Caco-2 (cell line): ENCODE measurements around the gene MEGF8. TPM values are rescaled to one million over a fixed set of nuclear protein-coding genes. Genes with fewer than 3 reads are reported as not detected.

Experiments
- BruUV-seq: library from RNA; stranded (reverse); fragments of 400-500 nt; replicated peaks from 2 replicates; lab custom pipeline; 2021; lab: Mats Ljungman, UMichigan
- CTCF ChIA-PET: fragments of 300-600 bp; sonication (Branson Sonifier 250); formaldehyde crosslinking; loops from one replicate; lab custom pipeline; 2022; ENCODE audit warnings: antibody characterized with exemption; lab: Charles Lee
- POLR2A ChIA-PET: fragments of 300-600 bp; sonication (Branson Sonifier 250); formaldehyde crosslinking; loops from one replicate; lab custom pipeline; 2022; ENCODE audit warnings: antibody characterized with exemption; lab: Charles Lee
- DNase-seq, 2 experiments: peaks; one replicate each; pipeline versions ENCODE4 v3.0.0 to v3.0.0-alpha.2; 2020 to 2022
- H3K27me3 ChIP-seq: replicated peaks from 2 replicates; pipeline ENCODE4 v1.6.0; 2011; ENCODE audit warnings: low read length; ENCODE audit not compliant: control insufficient read depth, insufficient read depth
- H3K36me3 ChIP-seq: 2 replicates; pipeline ENCODE4 v1.5.1; 2011; ENCODE audit warnings: low read length; ENCODE audit not compliant: control insufficient read depth, insufficient read depth
- H3K4me1 ChIP-seq: fragments of 250-450 bp; sonication (Bioruptor Pico); 2 replicates; pipeline ENCODE4 v1.5.1; 2020; ENCODE audit warnings: mild to moderate bottlenecking
- H3K4me3 ChIP-seq: 2 replicates; pipeline ENCODE4 v1.5.1; 2011; ENCODE audit warnings: low read depth, mild to moderate bottlenecking, control low read depth, low read length
- H3K9me3 ChIP-seq: fragments of 250-450 bp; sonication (Bioruptor Pico); 2 replicates; pipeline ENCODE4 v1.5.1; 2020; ENCODE audit warnings: mild to moderate bottlenecking, moderate library complexity
- H3K27ac Mint-ChIP-seq: one replicate; pipeline ENCODE4 v1.8.0; 2022; ENCODE audit warnings: mixed read lengths; ENCODE audit not compliant: unreplicated experiment
- H3K27me3 Mint-ChIP-seq: one replicate; pipeline ENCODE4 v1.8.0; 2022; ENCODE audit warnings: mixed read lengths; ENCODE audit not compliant: insufficient read depth, unreplicated experiment
- H3K36me3 Mint-ChIP-seq: one replicate; pipeline ENCODE4 v1.8.0; 2022; ENCODE audit warnings: mild to moderate bottlenecking, mixed read lengths; ENCODE audit not compliant: insufficient read depth, unreplicated experiment
- H3K4me1 Mint-ChIP-seq: one replicate; pipeline ENCODE4 v1.8.0; 2022; ENCODE audit warnings: low read depth, mixed read lengths; ENCODE audit not compliant: unreplicated experiment
- H3K4me3 Mint-ChIP-seq: one replicate; pipeline ENCODE4 v1.8.0; 2022; ENCODE audit warnings: mild to moderate bottlenecking, moderate library complexity, mixed read lengths; ENCODE audit not compliant: unreplicated experiment
- H3K9me3 Mint-ChIP-seq: one replicate; pipeline ENCODE4 v1.8.0; 2022; ENCODE audit warnings: mixed read lengths; ENCODE audit not compliant: unreplicated experiment
- intact Hi-C: fragments of 100-400 bp; cut with micrococcal nuclease; formaldehyde crosslinking; loops from one replicate; pipeline ENCODE4 v1.10.0; 2022; ENCODE audit not compliant: unreplicated experiment
- total RNA-seq: library from RNA; stranded (reverse); gene quantifications from 2 replicates; pipeline ENCODE4 v1.2.3, GENCODE V29; 2022
- TF ChIP-seq, protein P1 (sequence below), 2 experiments: fragments of 200-600 bp in 1 of 2; IDR thresholded peaks; 1 replicate in 1 of 2; 2 replicates in 1 of 2; pipeline versions ENCODE4 v1.5.1 to v1.8.0; 2011 to 2022; ENCODE audit warnings: antibody characterized with exemption in 1 of 2, control low read depth in 1 of 2, inconsistent platforms in 1 of 2, low read depth in 1 of 2, low read length in 1 of 2, mild to moderate bottlenecking in 1 of 2, moderate library complexity in 1 of 2; ENCODE audit not compliant: insufficient read depth in 1 of 2, severe bottlenecking in 1 of 2, unreplicated experiment in 1 of 2

Gene MEGF8
- total RNA-seq, 1 experiment from 2014 or later, result 17.9 TPM

DNA sequence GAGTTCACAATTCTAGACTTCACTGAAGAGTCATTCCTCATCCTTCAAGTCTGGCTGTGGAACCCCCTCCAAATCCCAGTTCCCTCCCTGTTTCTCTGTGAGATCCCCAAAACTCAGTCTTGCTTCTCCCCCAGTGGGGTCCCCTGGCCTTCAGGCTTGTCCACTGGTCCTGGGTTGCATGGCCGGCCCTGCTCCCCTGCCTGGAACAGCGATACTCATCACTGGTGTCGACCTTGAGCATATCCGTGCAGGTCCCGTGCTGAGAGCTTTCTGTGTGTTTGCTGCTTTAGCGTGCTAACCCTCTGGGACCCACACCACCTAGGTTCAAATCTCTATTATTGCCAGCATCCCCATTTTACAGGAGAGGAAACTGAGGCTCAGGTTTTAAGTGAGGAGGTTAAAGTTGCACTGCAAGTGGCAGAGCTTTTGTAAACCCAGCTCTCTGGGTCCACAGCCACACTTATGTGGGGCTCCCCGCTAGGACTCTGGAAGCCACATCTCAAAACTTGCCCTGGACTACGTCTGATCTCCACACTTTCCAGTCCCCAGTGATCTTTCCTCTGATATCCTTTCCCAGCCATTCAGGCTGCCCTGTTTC is 86.2 kb downstream of the MEGF8 start:
- H3K36me3 ChIP-seq, result no peaks in the 10 kb centered on the region
- H3K27me3 Mint-ChIP-seq, result no peaks in the 10 kb centered on the region

DNA sequence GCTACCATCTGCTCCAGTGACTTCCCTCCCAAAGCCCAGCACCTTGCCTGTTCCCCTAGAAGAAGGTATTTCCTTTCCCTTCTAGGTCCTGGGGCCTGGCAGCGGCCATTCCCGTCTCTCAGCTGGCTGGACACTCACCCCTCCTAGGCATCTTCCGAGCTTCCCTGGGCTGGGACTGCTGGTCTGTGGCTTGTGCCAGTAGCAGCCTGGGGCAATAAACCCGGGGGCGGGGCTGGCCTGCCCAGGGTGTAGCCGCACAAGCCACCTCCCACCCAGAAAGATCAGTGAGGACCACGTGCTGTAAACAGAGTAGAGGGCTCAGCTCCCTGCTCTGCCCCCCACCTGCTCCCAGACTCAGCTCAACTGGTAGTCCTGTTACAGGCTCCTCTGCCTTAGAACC is 86.8 kb downstream of the MEGF8 start:
- Histone ChIP-seq H3K4me1 (no peaks in the 10 kb centered on the region), H3K9me3 (no peaks in the 10 kb centered on the region), H3K36me3 (no peaks in the 10 kb centered on the region), H3K27me3 (no peaks in the 10 kb centered on the region), H3K4me3 (no peak overlapping the region)
- POLR2A ChIA-PET, result interaction anchor here (1.1 kb wide), 1 partner anchor 16 kb away, joined by 4 read pairs; no protein-coding TSS in a partner anchor
- Mint-ChIP-seq H3K36me3 (peaks cover 6% of the 10 kb centered on the region), H3K27ac (no peak overlapping the region), H3K9me3 (no peaks in the 10 kb centered on the region), H3K4me1 (peaks cover 5% of the 10 kb centered on the region), H3K4me3 (no peak overlapping the region), H3K27me3 (no peaks in the 10 kb centered on the region)
- intact Hi-C loops, result no loop called here
- peak in 1 of 2 experiments; percentile 45 for DNase-seq
- BruUV-seq, result no TSS peak
- CTCF ChIA-PET, result interaction anchor here (0.5 to 1.3 kb wide), 2 partner anchors 11 to 30 kb away, joined by 3 to 6 read pairs; no protein-coding TSS in a partner anchor
- TF ChIP-seq, protein P1, sequence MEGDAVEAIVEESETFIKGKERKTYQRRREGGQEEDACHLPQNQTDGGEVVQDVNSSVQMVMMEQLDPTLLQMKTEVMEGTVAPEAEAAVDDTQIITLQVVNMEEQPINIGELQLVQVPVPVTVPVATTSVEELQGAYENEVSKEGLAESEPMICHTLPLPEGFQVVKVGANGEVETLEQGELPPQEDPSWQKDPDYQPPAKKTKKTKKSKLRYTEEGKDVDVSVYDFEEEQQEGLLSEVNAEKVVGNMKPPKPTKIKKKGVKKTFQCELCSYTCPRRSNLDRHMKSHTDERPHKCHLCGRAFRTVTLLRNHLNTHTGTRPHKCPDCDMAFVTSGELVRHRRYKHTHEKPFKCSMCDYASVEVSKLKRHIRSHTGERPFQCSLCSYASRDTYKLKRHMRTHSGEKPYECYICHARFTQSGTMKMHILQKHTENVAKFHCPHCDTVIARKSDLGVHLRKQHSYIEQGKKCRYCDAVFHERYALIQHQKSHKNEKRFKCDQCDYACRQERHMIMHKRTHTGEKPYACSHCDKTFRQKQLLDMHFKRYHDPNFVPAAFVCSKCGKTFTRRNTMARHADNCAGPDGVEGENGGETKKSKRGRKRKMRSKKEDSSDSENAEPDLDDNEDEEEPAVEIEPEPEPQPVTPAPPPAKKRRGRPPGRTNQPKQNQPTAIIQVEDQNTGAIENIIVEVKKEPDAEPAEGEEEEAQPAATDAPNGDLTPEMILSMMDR (IDR thresholded peaks at IDR 0.05; ENCODE audit: insufficient read depth in 1 of 2, low read depth in 1 of 2, low read length in 1 of 2, severe bottlenecking in 1 of 2, unreplicated experiment in 1 of 2), result no peak

More for the DNA sequence above, 86.2 kb downstream of the MEGF8 start:
- ChIA-PET POLR2A (interaction anchor here (1.1 kb wide), 1 partner anchor 15 kb away, joined by 4 read pairs; no protein-coding TSS in a partner anchor), CTCF (interaction anchor here (0.5 kb wide), 1 partner anchor 30 kb away, joined by 3 read pairs; no protein-coding TSS in a partner anchor)
- Mint-ChIP-seq H3K27ac (no peak overlapping the region), H3K4me3 (no peak overlapping the region), H3K9me3 (no peaks in the 10 kb centered on the region), H3K4me1 (peaks cover 5% of the 10 kb centered on the region), H3K36me3 (peaks cover 6% of the 10 kb centered on the region)
- Histone ChIP-seq H3K27me3 (no peaks in the 10 kb centered on the region), H3K4me1 (no peaks in the 10 kb centered on the region), H3K9me3 (no peaks in the 10 kb centered on the region), H3K4me3 (no peak overlapping the region)
- intact Hi-C loops, result no loop called here
- no TSS peak for BruUV-seq
- TF ChIP-seq, protein P1 (IDR thresholded peaks at IDR 0.05; ENCODE audit: insufficient read depth in 1 of 2, low read depth in 1 of 2, low read length in 1 of 2, severe bottlenecking in 1 of 2, unreplicated experiment in 1 of 2), result no peak
- DNase-seq, result no peak

DNA sequence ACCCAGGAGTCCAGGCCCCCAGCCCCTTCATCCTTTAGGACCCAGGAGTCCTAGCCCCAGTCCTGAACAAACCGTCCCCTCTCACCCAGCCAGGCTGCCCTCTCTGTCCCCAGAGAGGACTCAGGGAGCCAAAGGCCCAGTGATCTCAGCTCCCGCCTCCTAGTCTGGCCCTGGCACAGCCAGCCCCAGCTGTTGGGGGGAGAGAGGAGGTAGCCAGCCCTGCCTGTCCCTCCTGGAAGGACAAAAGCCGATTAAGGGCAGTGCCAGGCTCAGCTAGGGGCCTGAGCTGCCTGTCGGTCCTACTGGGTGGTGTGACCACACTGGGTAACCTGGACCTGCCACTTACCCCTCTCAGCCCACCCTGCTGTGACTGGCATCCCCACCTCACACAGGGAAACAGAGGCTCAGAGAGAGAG is 87.2 kb downstream of the MEGF8 start:
- H3K27me3 Mint-ChIP-seq, result no peaks in the 10 kb centered on the region
- ChIA-PET CTCF (interaction anchor here (1.3 kb wide), 1 partner anchor 11 kb away, joined by 6 read pairs; no protein-coding TSS in a partner anchor), POLR2A (interaction anchor here (1.1 kb wide), 1 partner anchor 16 kb away, joined by 4 read pairs; no protein-coding TSS in a partner anchor)
- TF ChIP-seq, protein P1 (IDR thresholded peaks at IDR 0.05; ENCODE audit: insufficient read depth in 1 of 2, low read depth in 1 of 2, low read length in 1 of 2, severe bottlenecking in 1 of 2, unreplicated experiment in 1 of 2), result no peak
- no peak for DNase-seq
- H3K9me3 ChIP-seq, result no peaks in the 10 kb centered on the region
- peaks cover 6% of the 10 kb centered on the region for H3K36me3 Mint-ChIP-seq
- H3K4me3 ChIP-seq, result no peak overlapping the region
- no peaks in the 10 kb centered on the region for H3K36me3 ChIP-seq
- H3K4me1 ChIP-seq, result no peaks in the 10 kb centered on the region
- H3K4me1 Mint-ChIP-seq, result peaks cover 5% of the 10 kb centered on the region
- intact Hi-C loops, result no loop called here
- no peaks in the 10 kb centered on the region for H3K9me3 Mint-ChIP-seq
- H3K27ac Mint-ChIP-seq, result no peak overlapping the region
- no peaks in the 10 kb centered on the region for H3K27me3 ChIP-seq
- no peak overlapping the region for H3K4me3 Mint-ChIP-seq
- no TSS peak for BruUV-seq
